Activated naive CD4-positive, alpha-beta T cell treated with anti-CD3 and anti-CD28 coated beads, Interleukin-2, amount 10 ng/mL, durations not matched to agents 7 days and 5 days (primary cell): ENCODE results near the gene FRG2.
"Not testable (repeated sequence)": the region's sequence is repeated elsewhere in the genome, so short reads cannot be mapped to it uniquely, and the experiment has no call there.

Source experiments
- CTCF ChIA-PET: fragments of 350-600 bp; sonication (Branson Sonifier 250); formaldehyde crosslinking; loops from one replicate; lab custom pipeline; 2021; ENCODE audit warnings: antibody characterized with exemption; lab: Charles Lee
- DNase-seq: peaks from one replicate; pipeline ENCODE4 v3.0.0-alpha.2; 2020
- H3K27ac Mint-ChIP-seq: one replicate; pipeline ENCODE4 v1.8.0; 2021; ENCODE audit warnings: mild to moderate bottlenecking, moderate library complexity, mixed read lengths
- H3K27me3 Mint-ChIP-seq: one replicate; pipeline ENCODE4 v1.8.0; 2021; ENCODE audit warnings: mild to moderate bottlenecking, mixed read lengths
- H3K36me3 Mint-ChIP-seq: one replicate; pipeline ENCODE4 v1.8.0; 2021; ENCODE audit warnings: mixed read lengths
- H3K4me1 Mint-ChIP-seq: one replicate; pipeline ENCODE4 v1.8.0; 2021; ENCODE audit warnings: mixed read lengths
- H3K4me3 Mint-ChIP-seq: one replicate; pipeline ENCODE4 v1.8.0; 2021; ENCODE audit warnings: mild to moderate bottlenecking, moderate library complexity, mixed read lengths
- H3K9me3 Mint-ChIP-seq: one replicate; pipeline ENCODE4 v1.8.0; 2021; ENCODE audit warnings: mixed read lengths

The FRG2 gene

GRCh38 chr4:190027156-190027555 is at the start of gene FRG2:
FRG2 (minus strand) TSS chr4:190027256; CDS start chr4:190027204, 52 bp downstream.
- H3K36me3 Mint-ChIP-seq, DNase-seq, CTCF ChIA-PET, H3K9me3 Mint-ChIP-seq, H3K27ac Mint-ChIP-seq, H3K4me1 Mint-ChIP-seq, H3K4me3 Mint-ChIP-seq: not testable (repeated sequence)
- H3K27me3 Mint-ChIP-seq: peaks cover 16% of the 10 kb centered on the region

DNA sequence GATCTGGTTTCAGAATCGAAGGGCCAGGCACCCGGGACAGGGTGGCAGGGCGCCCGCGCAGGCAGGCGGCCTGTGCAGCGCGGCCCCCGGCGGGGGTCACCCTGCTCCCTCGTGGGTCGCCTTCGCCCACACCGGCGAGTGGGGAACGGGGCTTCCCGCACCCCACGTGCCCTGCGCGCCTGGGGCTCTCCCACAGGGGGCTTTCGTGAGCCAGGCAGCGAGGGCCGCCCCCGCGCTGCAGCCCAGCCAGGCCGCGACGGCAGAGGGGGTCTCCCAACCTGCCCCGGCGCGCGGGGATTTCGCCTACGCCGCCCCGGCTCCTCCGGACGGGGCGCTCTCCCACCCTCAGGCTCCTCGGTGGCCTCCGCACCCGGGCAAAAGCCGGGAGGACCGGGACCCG is 41.3 kb upstream of the FRG2 start:
- DNase-seq, H3K9me3 Mint-ChIP-seq, H3K27me3 Mint-ChIP-seq, H3K36me3 Mint-ChIP-seq, H3K27ac Mint-ChIP-seq, CTCF ChIA-PET, H3K4me1 Mint-ChIP-seq, H3K4me3 Mint-ChIP-seq: not testable (repeated sequence)

- DNase-seq, H3K27me3 Mint-ChIP-seq, H3K4me1 Mint-ChIP-seq, H3K4me3 Mint-ChIP-seq, H3K9me3 Mint-ChIP-seq, H3K36me3 Mint-ChIP-seq, CTCF ChIA-PET, H3K27ac Mint-ChIP-seq: not testable (repeated sequence)
These were observed 37.7 kb upstream of the FRG2 start for GRCh38 chr4:190064805-190065204.

DNA sequence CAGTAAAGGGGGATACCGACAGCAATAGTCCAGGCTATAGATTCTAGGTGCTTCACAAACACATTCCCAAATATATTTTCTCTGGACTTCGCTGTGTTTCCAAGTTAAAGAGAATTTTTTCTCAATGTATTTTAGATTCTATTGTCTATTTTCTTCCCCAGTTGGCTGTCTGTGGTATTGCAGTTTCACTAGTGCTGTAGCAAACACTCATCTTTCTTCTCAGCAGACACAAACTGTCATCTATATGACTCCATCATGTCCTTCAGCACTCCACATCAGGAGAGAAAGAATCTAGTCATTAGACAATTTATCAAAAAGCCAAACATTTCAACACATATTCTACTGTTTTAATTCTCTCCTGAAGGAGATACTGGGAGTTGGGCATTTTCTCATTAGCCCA is 37.3 kb upstream of the FRG2 start, which contains the start of gene DBET:
DBET (plus strand) TSS at position 161 of the 400 bp plus-strand sequence.
- DNase-seq, CTCF ChIA-PET, H3K4me3 Mint-ChIP-seq, H3K27ac Mint-ChIP-seq, H3K27me3 Mint-ChIP-seq, H3K36me3 Mint-ChIP-seq, H3K4me1 Mint-ChIP-seq, H3K9me3 Mint-ChIP-seq: not testable (repeated sequence)

- DNase-seq, H3K27me3 Mint-ChIP-seq, H3K9me3 Mint-ChIP-seq, H3K36me3 Mint-ChIP-seq, H3K4me1 Mint-ChIP-seq, CTCF ChIA-PET, H3K4me3 Mint-ChIP-seq, H3K27ac Mint-ChIP-seq: not testable (repeated sequence)
These were observed 31.9 kb upstream of the FRG2 start for GRCh38 chr4:190058997-190059396.

- DNase-seq, H3K9me3 Mint-ChIP-seq, H3K36me3 Mint-ChIP-seq, H3K27ac Mint-ChIP-seq, CTCF ChIA-PET, H3K27me3 Mint-ChIP-seq, H3K4me3 Mint-ChIP-seq, H3K4me1 Mint-ChIP-seq: not testable (repeated sequence)
These were observed 22.6 kb upstream of the FRG2 start for GRCh38 chr4:190049378-190050239.

- H3K4me1 Mint-ChIP-seq, H3K4me3 Mint-ChIP-seq: not testable (repeated sequence)
These were observed 20.6 kb upstream of the FRG2 start for GRCh38 chr4:190047627-190048026.

DNA sequence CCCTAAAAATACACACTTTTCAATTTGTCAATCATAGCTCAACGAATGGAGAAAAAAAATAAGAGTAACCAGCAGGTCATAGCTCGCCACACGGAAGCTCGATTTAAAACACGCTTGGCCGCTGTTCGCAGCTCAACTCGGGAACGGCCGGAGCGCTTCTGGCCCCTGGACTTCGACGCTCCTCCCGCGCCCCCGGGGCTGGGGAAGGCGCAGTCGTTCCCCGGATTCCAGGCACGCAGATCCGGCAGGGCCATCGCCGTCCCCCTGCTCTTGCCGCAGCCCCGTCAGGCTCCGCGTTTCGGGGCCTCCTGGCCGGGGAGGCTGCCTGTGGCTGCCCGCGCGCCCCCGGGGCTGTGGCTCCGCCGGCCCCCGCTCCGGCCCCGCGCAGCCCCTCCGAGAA is 13.8 kb upstream of the FRG2 start:
- H3K27ac Mint-ChIP-seq, H3K36me3 Mint-ChIP-seq, H3K4me3 Mint-ChIP-seq, CTCF ChIA-PET, H3K4me1 Mint-ChIP-seq, H3K9me3 Mint-ChIP-seq, DNase-seq, H3K27me3 Mint-ChIP-seq: not testable (repeated sequence)

More at GRCh38 chr4:190047627-190048026, 20.6 kb upstream of the FRG2 start:
- H3K9me3 Mint-ChIP-seq, CTCF ChIA-PET, H3K36me3 Mint-ChIP-seq, DNase-seq, H3K27me3 Mint-ChIP-seq, H3K27ac Mint-ChIP-seq: not testable (repeated sequence)

DNA sequence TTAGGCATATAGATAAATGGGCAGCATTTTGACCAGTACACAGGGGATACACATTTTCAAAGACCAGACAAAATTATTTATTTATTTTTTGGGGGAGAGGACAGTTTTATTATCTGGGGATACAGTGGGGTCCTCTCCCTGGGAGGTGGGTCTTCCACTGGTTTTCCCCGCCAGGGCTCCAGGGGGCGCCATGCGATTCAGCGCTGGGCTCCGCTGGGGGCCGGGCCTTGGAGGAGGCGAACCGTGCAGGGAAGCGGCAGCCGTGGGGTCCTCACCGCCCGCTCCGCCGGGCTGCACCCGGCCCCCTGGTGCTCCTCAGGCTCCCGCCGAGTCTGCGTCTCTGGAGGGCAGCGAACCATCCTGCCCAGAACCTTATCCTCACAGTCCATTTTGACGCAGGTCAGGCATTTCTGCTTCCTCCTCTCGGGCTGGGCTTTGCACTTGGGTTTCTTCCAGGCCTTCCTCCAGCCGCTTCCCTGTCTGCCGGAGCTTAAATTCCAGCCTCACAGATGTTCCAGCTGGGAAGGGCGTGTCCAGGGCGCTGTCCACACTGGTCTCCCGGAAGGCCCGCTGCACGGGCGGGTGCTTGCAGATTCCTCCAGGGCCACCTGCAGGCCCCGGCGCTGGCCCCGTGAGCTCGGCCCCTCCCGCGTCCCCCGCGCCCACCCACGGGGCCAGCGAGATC is 10.8 kb upstream of the FRG2 start:
- H3K27ac Mint-ChIP-seq, H3K4me1 Mint-ChIP-seq, H3K4me3 Mint-ChIP-seq, H3K27me3 Mint-ChIP-seq, H3K9me3 Mint-ChIP-seq, H3K36me3 Mint-ChIP-seq, CTCF ChIA-PET: not testable (repeated sequence)
- peak; percentile 38 for DNase-seq

DNA sequence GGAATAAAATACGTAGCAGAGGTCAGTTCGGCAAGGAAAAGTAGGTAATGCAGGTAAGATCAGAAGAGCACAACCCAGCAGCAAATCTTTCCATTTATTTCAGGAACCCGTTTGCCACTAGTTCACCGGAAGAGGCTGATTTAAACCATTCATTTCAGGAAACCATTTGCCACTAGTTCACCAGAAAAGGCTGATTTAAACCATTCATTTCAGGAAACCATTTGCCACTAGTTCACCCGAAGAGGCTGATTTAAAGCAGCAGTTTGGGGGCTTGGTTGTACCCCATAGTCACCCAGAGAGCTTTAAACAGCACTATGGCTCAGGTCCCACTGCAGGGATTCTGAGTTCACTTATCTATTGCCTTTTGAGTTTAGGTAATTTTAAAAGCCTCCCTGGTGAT is 4.2 kb upstream of the FRG2 start:
- H3K4me1 Mint-ChIP-seq, H3K27me3 Mint-ChIP-seq, H3K27ac Mint-ChIP-seq, H3K36me3 Mint-ChIP-seq, DNase-seq, CTCF ChIA-PET, H3K4me3 Mint-ChIP-seq, H3K9me3 Mint-ChIP-seq: not testable (repeated sequence)

- CTCF ChIA-PET, H3K27ac Mint-ChIP-seq, H3K9me3 Mint-ChIP-seq, DNase-seq, H3K36me3 Mint-ChIP-seq: not testable (repeated sequence)
- Mint-ChIP-seq H3K4me1 (peaks cover 28% of the 10 kb centered on the region), H3K4me3 (peak overlapping the region; percentile 56), H3K27me3 (peaks cover 50% of the 10 kb centered on the region)
These were observed 4.3 kb downstream of the FRG2 start for GRCh38 chr4:190022614-190023281.

DNA sequence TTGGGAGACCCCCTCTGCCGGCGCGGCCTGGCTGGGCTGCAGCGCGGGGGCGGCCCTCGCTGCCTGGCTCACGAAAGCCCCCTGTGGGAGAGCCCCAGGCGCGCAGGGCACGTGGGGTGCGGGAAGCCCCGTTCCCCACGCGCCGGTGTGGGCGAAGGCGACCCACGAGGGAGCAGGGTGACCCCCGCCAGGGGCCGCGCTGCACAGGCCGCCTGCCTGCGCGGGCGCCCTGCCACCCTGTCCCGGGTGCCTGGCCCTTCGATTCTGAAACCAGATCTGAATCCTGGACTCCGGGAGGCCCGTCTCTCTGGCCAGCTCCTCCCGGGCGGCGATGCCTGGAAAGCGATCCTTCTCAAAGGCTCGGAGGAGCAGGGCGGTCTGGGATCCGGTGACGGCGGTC is 5.1 kb downstream of the FRG2 start:
- peaks cover 57% of the 10 kb centered on the region for H3K27me3 Mint-ChIP-seq
- H3K36me3 Mint-ChIP-seq, CTCF ChIA-PET: not testable (repeated sequence)

DNA sequence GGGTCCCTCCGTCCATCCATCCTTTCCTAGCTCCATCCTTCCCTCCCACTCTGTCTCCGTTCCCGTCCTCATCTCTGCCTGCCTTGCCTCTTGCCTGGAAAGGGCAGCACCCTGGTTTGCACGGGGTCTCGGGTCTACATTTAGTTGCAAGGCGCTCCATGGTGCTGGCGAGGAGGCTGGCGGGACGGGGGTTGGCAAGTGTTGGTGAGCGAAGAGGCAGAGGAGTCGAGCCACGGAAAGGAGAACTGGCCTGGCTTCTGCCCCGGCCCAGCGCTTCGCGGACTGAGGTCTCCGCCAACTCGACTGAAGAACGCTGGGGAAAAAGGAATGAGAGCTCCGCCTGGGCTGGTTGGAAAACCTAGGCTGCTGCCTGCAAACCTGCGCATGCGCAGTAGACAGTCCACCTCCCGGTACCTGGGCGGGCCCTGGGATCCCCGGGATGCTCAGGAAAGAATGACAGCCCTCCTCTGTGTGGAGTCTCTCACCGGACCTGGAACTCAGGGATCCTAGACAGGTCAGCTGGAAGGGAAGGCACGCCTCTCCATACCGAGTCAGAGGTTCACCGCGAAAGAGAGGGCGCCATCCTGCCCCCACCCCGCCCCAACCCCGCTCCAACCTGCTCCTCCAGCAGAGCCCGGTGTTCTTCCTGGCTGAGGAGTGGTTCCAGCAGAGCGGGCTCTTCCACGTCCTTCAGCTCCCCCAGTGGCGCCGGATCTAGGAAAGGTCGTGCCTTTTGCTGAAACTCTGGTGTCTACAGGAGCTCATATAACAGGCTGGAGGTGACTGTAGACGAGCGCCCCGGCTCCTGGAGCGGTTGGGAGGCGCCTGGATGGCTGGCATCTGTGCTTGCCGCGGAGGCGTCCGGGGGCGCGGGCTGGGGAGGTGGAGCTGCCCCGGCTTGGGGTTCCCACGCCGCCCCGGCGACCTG is 6.0 kb downstream of the FRG2 start:
- H3K36me3 Mint-ChIP-seq: peaks cover 6% of the 10 kb centered on the region
- peaks cover 67% of the 10 kb centered on the region for H3K27me3 Mint-ChIP-seq
- CTCF ChIA-PET: no interaction called here
- DNase-seq: peak; percentile 25
- H3K27ac Mint-ChIP-seq: peak overlapping the region; percentile 33
- peaks cover 35% of the 10 kb centered on the region for H3K4me1 Mint-ChIP-seq
- H3K4me3 Mint-ChIP-seq: peak overlapping the region; percentile 49
- H3K9me3 Mint-ChIP-seq: peaks cover 6% of the 10 kb centered on the region

More for the DNA sequence above, 5.1 kb downstream of the FRG2 start:
- DNase-seq, H3K4me3 Mint-ChIP-seq, H3K27ac Mint-ChIP-seq, H3K9me3 Mint-ChIP-seq: not testable (repeated sequence)
- H3K4me1 Mint-ChIP-seq: peaks cover 29% of the 10 kb centered on the region
